Loucy (cell line): ENCODE data around the gene PCDHB6.

ENCODE experiments used
- EZH2phosphoT487 ChIP-seq: fragments of 200-600 bp; IDR thresholded peaks from 2 replicates; pipeline ENCODE4 v1.6.1; 2018; ENCODE audit warnings: antibody characterized with exemption, mild to moderate bottlenecking, moderate library complexity, borderline replicate concordance
- TF ChIP-seq, protein P1 (sequence below): fragments of 200-600 bp; sonication (generic); conservative IDR thresholded peaks from 2 replicates; pipeline ENCODE4 v1.5.1; 2014; ENCODE audit warnings: mild to moderate bottlenecking, antibody characterized with exemption, low read length

GRCh38 chr5:141121985-141122384, 27.9 kb upstream of the PCDHB6 start:
- TF ChIP-seq, protein P1, sequence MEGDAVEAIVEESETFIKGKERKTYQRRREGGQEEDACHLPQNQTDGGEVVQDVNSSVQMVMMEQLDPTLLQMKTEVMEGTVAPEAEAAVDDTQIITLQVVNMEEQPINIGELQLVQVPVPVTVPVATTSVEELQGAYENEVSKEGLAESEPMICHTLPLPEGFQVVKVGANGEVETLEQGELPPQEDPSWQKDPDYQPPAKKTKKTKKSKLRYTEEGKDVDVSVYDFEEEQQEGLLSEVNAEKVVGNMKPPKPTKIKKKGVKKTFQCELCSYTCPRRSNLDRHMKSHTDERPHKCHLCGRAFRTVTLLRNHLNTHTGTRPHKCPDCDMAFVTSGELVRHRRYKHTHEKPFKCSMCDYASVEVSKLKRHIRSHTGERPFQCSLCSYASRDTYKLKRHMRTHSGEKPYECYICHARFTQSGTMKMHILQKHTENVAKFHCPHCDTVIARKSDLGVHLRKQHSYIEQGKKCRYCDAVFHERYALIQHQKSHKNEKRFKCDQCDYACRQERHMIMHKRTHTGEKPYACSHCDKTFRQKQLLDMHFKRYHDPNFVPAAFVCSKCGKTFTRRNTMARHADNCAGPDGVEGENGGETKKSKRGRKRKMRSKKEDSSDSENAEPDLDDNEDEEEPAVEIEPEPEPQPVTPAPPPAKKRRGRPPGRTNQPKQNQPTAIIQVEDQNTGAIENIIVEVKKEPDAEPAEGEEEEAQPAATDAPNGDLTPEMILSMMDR = no peak
- no peak for TF ChIP-seq EZH2phosphoT487
